ENCODE measurements around the gene WWTR1.

DNA sequence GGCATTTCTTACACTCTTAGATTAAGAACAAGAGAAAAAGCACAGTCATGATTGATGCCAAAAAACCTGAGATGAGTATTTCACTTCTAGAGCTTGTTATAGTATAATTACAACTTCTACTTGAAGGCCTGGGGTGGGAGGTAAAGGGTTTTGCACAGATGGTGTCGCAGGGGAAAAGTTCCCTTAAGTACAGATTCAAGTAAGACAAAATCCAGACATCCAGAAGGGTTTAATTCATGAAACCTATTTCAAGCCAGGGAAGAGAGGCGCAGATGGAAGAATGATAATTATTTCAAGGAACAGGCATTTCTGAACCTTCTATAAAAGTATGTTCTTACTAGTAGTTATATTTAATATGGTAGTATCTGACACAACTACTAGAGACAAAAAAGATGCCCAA lies 112.8 kb downstream of the WWTR1 start:
- no peak for TF ChIP-seq POLR2A (IDR thresholded peaks at IDR 0.05)
- TF ChIP-seq CTCF (IDR thresholded peaks at IDR 0.05) = no peak

Data from right lobe of liver (tissue), 4 donors.